DMS53 treated with DMSO at 0.1 percent for 48 hours (cell line): ENCODE results near the gene EEFSEC.

ENCODE experiments used
- DNase-seq: peaks from one replicate; lab custom pipeline; 2025; ENCODE audit not compliant: unreplicated experiment; lab: John Stamatoyannopoulos, UW

EEFSEC gene

DNA sequence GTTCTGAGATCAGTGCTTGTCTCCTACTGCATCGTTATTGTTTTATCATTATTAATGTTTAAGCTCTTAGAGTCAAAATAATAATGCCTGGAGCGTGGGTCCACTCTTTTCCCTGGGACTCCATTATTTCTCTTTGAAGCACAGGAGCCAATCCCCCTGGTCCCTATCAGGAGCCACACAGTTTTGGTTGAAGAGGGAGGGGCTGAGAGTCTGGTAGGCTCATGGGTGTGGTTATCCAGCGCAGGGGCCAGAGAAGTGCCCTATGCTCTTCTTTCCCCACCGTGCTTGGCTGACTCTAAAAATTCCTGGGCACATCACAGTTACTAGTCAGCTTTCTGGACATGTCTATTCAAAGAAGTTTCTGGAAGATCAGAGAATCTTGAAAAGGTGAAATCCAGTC, 191.9 kb downstream of the EEFSEC start:
- no peak for DNase-seq

DNA sequence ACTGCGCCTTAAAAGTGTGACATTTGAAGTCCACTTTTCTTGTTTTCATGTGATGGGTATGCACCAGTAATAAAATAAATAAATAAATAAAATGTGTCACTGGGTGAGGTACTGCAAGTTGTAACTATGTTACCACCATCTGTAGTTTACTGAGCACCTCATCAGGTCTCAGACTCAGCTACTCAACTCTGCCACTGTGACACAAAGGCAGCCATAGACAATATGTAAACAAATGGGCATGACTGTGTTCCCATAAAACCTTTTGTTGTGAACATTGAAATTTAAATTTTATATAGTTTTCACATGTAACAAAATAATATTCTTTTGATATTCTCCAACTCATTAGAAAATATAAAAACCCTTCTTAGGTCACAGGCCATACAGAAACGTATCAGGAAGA, 193.3 kb downstream of the EEFSEC start:
- no peak for DNase-seq

DNA sequence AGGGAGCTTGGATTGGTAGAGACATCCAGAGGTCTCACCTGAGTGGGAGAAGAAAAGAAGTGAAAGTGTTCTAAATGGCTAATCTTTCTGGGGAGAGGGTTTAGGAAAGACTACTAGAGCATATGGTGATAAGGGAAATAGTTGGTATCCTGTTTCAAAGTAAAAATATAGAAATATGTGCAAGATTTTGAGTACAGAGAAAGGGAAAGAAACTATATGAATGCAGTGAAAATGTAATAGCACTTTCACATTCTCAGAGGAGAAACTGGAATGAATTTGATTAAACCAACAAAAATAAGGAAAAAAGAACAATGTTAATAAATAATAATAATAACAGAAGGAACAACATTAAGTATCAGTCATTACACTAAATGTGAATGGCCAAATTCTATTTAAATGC, 194.0 kb downstream of the EEFSEC start:
- no peak for DNase-seq

DNA sequence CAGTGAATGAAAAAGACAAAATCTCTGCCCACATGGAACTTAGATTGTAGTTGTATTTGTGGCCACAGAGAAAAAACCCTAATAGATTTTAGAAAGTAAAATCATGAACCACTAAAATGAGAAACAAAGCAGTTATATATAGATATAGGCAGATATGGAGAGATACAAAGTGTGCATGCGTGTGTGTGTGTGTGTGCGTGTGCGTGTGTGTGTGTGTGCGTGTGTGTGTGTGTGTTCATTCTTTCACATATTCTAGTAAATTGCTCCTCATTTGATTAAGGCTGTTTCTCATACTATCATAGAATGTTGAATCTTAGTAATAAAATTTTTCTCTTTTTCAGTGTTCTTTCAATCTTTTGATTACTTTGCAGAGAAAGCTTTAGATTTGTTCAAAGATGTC, 194.8 kb downstream of the EEFSEC start:
- no peak for DNase-seq

DNA sequence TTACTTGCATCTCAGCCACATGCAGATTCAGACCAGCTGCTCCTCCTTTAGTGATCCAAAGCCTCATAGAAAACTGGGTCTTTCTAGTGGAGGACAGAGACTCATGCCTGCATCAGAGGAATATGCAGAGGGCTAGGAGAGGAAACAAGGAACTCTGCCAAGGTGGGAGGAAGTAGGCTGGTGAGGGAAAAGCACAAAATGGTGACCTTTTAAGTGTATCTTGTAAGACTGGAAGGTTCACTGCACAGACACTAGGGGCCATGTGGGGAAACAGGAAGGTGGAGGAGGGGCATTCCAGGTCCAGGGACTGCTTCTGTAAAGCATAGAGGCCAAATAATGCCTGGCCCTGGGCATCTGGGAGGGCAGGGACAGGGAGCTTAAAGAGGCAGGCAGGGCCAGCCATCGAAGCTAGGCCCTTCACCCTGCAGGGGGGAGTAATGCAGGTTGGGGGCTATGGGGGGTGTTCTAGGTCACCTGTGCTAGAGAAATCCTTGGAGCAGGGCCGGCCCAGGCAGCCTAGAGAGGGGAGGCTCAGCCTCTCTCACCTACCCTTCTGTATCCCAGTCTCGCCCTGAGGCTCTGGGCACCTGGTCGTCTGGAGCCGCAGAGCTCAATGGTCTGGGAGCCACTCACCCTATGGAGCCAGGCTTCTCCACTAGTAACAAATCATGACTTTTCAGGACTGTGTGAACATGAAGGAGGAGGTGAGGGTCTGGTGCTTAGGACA, 195.7 kb downstream of the EEFSEC start:
- DNase-seq, result no peak

DNA sequence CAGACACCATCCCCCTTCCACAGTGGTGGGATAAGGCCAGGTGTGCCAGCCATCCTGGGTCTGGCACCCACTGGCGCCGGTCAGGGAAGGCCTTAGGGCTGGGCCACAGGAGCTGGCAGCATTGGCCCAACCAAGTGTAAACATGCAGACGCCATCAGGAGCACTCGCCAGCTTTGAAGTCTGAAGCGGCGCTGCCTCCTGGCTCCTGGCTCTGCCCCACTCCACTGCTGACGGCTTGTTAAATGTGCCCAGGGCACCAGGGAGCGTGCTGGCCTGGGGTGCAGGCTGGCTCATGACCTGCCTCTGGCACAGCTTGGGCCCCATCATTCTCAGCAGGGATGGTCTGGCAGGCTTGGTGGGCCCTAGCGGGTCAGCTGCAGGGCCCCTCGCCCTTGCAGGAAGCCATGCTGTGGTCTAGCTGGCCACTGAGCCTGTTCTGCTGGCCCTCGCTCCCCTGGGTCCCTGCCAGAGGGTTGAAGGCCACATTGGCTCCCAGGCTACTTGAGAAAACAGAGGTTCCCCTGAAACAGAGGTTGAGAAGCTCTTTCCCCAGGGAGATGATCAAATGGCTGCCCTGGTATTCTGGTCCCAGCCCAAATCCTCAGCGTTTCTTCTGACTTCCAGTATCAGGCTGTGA, 196.8 kb downstream of the EEFSEC start:
- DNase-seq, result no peak

DNA sequence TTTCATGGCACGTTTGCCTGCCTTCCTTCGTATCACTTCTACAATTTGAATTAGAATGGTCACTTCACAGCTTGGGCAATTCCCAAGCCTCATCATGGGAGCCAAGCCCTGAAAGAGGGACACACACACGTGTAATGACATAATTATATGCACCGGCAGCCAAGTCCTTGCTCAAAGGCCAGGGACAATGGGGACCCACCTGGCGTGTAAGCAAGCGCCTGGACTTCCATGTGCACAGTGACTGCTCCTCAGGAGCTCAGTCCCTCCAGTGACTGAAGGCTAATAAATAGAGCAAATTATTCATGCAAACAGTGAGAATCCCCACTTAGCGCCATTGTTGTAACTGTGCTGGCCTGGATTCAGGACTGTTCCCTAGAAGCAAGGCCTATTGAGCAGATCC, 198.3 kb downstream of the EEFSEC start:
- DNase-seq, result no peak

DNA sequence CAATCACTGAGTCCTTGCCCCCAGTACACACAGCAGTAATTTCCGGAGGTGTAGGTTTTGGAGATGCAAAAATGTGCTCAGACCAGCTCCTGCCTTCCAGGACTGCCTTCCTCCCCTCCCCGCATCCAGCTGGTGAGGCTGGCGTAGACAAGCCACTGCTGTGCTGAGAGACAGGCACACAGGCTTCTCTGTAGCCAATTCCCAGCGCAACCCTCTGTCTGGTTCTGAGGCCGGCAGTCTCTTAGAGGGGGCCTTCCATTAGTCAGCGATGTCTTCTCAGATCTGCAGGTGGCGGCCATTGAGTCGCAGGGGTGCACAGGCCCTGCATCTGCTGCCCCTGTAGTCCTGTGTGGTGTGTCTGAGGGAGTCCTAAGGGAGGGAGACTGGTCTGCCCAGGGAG, 199.0 kb downstream of the EEFSEC start:
- no peak for DNase-seq

DNA sequence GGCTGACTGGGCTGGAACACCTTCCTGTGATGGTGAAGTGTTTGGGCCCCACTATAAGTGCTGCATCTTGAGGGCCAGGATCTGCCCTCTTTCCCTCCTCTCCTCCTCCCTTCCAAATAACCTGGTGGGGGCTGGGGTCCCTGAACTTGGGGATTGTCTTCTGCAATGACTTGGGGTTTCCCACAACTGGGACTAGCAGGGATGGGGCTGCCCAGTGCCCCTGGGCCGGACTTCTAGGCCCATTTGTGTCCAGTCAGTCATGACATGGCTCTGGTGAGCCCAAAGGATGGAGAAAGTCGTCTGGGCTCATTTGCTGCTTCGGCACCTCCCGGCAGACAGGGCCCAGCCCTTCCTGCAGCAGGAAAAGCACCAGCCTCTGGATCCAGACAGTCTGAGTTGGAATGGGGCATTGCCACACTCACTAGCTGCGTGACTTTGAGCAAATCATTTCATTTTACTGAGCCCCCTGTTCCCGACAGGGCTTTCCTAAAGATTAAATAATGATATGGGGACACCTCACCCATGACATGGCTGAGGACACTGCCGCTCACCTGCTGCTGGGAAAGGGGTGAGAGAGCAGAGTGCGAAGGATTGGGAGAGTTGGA, 200.2 kb downstream of the EEFSEC start:
- DNase-seq, result no peak

DNA sequence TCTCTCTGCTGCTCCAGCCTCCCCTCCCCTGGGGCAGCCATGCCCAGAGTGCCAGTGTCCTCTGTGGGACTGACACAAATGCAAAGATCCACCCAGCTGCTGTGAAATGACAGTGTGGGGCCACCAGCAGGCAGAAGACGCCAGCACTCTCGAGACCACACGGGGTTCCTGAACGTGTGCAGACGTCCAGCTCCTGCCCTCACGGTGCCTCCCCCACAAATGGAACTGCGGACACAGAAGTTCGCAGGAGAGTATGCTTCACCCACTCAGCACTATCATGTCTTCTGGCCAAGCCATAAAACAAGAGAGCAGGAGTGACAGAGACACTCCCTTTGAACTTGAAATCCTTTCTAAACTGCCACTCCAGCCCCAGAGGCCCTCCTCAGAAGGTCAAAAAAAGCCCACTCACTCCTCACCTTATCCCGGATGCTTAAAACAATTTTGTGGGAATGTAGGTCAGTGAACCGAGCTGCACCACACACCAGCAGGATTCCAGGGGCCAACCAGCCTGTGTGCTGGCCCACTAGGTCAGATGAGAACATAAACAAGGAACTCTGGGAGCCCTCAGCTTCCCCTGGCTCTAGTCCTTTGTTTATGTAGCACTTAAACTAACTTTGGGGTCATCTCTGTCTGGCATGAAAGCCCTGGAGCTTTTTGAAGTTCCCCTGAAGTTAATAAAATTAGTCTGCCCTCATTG, 200.9 kb downstream of the EEFSEC start:
- no peak for DNase-seq

DNA sequence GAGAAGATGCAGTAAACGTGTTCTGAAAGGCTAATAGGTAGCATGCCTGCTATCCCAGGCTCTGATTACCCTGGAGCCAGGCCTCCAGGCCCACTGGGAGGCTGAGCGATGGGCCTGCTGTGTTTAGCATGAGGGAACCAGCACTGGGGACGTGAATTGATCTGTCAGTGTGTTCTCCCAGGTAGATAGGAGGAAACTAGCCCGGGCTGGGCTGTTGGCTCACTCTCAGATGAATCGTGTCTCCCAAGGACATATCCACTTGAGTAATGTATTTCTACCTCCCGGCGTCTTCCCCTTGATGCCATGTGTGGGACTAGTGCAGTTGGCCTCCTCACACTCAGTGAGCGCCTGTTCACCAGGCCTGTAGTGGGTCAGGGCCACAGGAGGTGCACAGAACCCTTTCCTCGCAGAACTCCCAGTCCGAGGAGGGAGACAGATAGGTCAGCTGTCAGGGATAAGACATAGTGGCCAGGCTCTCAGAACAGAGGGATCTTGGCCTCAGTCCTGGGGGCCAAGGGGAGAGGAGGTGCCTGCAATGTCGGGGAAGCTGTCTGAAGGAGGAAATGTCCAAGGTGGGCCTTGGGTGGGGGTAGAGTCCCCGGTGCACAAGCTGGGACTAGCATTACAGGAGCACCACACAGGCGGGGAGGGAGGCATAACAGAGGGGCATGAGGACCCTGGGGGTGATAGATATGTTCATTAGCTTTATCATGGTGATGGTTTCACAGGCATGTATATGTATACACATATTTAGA, 201.7 kb downstream of the EEFSEC start:
- DNase-seq, result no peak

DNA sequence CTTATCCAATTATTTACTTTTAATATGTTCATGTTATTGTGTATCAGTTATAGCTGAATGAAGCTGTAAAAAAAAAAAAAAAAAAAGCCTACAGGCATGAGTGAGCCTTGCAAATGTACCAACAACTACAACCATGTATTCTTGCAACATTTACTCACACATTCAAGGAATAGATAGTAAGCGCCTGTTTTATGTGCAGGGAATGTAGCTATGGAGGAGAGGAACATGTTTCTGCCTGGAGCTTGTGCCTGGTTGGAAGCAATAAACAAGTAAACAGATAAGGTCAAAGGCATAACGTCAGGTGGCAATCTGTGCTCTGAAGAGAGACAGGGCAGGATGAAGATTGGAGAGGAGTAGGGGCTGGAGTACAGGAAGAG, 202.2 kb downstream of the EEFSEC start:
- no peak for DNase-seq

DNA sequence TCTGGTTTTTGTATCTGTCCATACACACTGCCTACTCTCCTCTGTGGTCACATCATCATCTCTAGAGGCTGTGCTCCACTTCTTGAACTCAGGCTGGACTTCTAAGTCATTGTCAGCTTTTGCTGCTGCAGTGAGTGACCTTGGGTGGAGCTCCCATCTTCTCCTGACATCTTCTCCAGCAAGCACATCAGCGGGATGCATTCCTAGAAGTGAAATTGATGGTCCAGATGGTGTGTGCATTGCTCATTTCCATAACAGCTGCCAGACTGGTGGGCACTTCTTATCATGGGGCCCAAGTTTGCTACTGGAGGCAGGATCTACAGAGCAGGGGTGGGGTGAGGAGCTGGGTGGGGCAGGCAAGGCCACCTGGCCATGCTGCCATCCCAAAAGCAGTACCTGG, 203.5 kb downstream of the EEFSEC start:
- DNase-seq, result no peak

DNA sequence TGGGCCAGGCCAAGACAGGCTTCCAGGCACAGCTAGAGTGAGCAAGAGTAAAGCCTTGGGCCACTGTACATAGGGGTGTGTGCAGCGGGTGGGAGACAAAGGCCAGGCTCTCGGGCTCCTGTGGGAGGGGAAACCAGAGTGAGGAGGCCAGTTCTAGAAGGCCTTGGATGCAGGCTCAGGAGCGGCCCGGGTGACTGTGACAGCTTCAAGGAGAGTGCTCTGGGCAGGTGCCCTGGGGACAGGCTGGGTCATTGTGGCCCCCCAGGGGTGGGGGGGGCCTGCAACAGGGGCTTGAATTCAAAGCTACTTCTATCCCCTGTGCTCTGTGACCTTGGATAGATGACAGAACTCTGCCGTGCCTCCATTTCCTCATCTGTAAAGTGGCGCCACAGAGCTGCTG, 204.3 kb downstream of the EEFSEC start:
- no peak for DNase-seq

DNA sequence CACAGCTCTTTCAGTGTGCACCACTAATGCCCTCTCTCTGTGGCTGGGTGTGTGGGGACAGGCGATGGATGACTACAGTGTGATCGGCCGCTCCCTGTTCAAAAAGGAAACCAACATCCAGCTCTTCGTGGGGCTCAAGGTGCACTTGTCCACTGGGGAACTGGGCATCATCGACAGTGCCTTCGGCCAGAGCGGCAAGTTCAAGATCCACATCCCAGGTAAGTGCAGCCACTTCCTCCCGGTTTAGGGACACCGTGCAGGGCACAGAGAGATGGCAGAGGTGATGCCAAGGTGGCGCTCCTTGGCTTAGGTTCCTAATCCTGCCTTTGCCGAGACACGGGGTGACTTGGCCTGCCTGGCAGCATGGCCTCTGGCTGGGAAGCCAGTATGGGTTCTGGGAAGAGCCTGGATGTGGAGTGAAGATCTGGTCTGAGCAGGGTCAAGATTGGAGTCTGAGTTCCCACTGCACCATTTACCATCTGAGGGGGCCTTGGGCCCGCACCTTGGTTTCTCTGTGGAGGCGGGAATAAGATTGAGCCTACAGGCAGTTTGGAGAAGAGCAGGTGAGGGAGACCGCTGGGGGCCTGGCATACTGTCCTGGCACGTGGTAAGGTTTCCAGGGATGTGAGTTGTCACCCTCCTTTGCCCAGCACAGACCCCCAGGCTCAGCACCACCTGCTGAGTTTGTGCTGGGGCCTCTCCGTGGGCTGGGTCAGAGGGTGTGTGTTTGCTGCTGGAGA, 205.0 kb downstream of the EEFSEC start:
- no peak for DNase-seq

DNA sequence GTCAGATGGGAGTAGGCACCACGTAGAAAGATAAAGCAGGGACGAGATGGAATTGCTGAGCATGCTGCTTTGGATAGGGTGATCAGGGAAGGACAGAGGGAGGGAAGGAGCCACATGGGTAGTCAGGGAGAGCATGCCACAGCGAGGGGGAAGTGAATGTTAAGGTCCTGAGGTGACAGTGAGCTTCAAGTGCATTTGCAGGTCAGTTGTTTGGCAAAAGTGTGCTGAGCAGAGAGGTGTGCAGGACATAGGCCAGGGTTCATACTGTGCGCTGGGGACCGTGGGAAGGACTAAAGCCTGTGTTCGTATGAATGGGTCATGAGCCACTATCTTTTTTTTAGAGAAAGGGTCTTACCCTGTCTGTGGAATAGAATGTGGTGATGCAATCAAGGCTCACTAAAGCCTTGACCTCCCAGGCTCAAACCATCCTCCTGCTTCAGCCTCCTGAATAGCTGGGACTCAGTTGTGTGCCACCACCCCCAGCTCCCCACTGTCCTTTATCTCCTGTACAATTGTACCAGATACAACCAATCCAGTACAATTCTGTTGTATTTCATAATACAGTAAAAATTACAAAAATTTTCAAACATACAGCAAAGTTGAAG, 205.9 kb downstream of the EEFSEC start:
- DNase-seq, result no peak

DNA sequence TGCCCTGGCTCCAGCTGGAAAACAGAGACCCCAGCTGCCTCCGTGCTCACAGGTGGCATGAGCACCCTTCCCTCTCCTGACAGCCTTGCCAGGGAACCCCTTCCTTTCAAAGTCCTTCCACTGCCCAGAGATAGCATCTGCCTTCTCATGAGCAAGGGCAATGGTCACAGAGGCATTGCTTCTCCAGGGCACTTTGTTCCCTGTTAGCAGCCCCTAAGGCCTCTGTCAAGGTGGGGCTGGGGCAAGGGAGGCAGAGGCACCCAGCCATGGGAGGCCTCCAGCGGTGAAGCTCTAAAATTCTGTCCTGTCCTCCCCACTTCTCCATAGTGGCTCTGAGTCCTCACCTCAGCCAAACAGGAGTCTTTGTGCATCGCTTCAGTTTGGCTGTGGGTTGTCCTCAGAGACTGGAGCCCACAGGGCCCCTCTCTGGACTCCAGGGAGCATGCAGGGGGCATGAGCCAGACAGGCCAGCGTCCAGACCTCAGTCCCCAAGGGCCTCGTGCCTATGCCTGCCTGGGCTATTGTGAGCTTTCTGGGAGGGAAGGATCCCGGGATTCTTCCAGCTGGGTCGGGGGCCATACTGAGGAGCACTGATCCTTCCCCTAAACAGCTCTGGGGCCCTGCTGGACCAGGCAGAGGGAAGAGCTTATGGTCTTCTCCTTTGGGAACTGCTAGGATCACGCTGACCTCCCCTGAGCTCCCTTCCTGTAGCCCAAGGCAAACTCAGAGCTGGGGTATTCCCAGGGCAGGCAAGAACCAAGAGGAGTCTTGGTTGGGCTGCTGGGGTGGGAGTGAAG, 206.8 kb downstream of the EEFSEC start:
- DNase-seq, result no peak

DNA sequence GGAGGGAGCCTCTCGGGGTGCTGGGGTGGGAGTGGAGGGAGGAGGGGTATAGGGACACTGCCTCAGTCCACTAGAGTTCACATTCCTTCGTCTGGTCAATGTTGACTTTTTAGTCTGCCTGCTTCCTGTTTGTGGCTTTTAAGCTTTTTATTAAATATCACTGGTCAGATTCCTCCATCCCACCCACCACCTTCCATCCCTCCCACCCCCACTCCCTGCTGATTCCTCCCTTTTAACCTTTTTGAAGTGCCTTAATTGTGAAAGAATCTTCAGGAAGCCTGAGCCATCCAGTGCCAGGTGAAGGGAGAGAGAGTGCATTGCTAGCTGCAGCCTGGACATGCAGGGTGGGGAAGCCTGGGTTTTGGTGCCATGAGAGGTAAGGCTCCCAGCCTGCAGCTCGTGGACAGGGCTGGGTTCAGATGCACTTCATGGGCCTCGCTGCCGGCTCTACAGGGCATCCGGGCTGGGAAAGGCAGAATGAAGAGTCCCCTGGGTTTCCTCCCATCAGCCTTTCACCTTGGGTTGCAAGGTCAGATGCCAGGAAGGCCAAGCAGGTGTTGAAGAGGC, 207.5 kb downstream of the EEFSEC start:
- DNase-seq, result no peak
